ENCODE measurements around the gene DMRTA2.

- TF ChIP-seq CTCF (IDR thresholded peaks at IDR 0.05) (no peak), POLR2A (IDR thresholded peaks at IDR 0.05) (no peak)
Measured at GRCh38 chr1:50458507-50458906, 35.3 kb upstream of the DMRTA2 start.
